HepG2 (cell line): ENCODE data around the gene DPH3. TPM values are rescaled to one million over a fixed set of nuclear protein-coding genes. Genes with fewer than 3 reads are reported as not detected.

ENCODE experiments used
- ATAC-seq: fragments of 200-7000 bp; cut with Tn5 transposase; 3 replicates; pipeline ENCODE4 v1.9.1; 2020; ENCODE audit warnings: mild to moderate bottlenecking, moderate library complexity
- BruUV-seq: library from RNA; stranded (reverse); fragments of 400-500 nt; replicated peaks from 2 replicates; lab custom pipeline; 2021; lab: Mats Ljungman, UMichigan
- CTCF ChIA-PET: fragments of 300-600 bp; formaldehyde crosslinking; extraction: SDS; loops from one replicate; lab custom pipeline; 2021; ENCODE audit warnings: low total read pairs, inconsistent platforms, low intra/inter-chr PET ratio; lab: Yijun Ruan, JAX
- POLR2A ChIA-PET: fragments of 350-600 bp; sonication (Branson Sonifier 250); formaldehyde crosslinking; loops from one replicate; lab custom pipeline; 2020; ENCODE audit warnings: antibody characterized with exemption, inconsistent platforms; lab: Yijun Ruan, JAX
- DNase-seq: peaks from one replicate; pipeline ENCODE4 v3.0.0-alpha.2; 2015; ENCODE audit warnings: low spot score
- FAIRE-seq: peaks from 3 replicates; lab custom pipeline; 2011; peaks lifted over from hg19 to GRCh38; lab: Jason Lieb, UNC
- H2AFZ ChIP-seq: one replicate; pipeline ENCODE4 v1.6.1; 2011; ENCODE audit warnings: low read length, inconsistent platforms
- H3K27ac ChIP-seq: fragments of 300-600 bp; 3 replicates; pipeline ENCODE4 v1.8.0; 2011; ENCODE audit warnings: mixed run types, mild to moderate bottlenecking, mixed read lengths, low read length, inconsistent platforms; ENCODE audit not compliant: insufficient read depth; ENCODE audit errors: extremely low read length
- H3K27me3 ChIP-seq, 2 experiments: fragments of 200-600 bp in 1 of 2; 2 replicates in 1 of 2; 3 replicates in 1 of 2; pipeline versions ENCODE4 v1.6.0 to v1.8.0; 2011; ENCODE audit warnings: low read length in 2 of 2, mild to moderate bottlenecking in 2 of 2, moderate library complexity in 2 of 2, inconsistent platforms in 1 of 2; ENCODE audit not compliant: insufficient read depth in 2 of 2, control insufficient read depth in 1 of 2
- H3K36me3 ChIP-seq, 2 experiments: fragments of 200-600 bp in 1 of 2; replicated peaks in 1 of 2; 2 replicates in 1 of 2; 3 replicates in 1 of 2; pipeline versions ENCODE4 v1.5.1 to v1.8.0; 2011; ENCODE audit warnings: low read length in 2 of 2, inconsistent platforms in 1 of 2; ENCODE audit not compliant: insufficient read depth in 2 of 2, control insufficient read depth in 1 of 2
- H3K4me1 ChIP-seq: 2 replicates; pipeline ENCODE4 v1.5.1; 2012; ENCODE audit warnings: low read length, inconsistent platforms; ENCODE audit not compliant: insufficient read depth
- H3K4me2 ChIP-seq: 2 replicates; pipeline ENCODE4 v1.6.0; 2011; ENCODE audit warnings: low read depth, low read length, inconsistent platforms
- H3K4me3 ChIP-seq, 3 experiments: fragments of 200-600 bp in 1 of 3; sonication (generic), shearing (Covaris generic) in 1 of 3; replicated peaks in 1 of 3; 2 replicates each; pipeline ENCODE4 v1.5.1; 2011 to 2016; ENCODE audit warnings: low read length in 3 of 3, inconsistent platforms in 2 of 3, low read depth in 2 of 3, mild to moderate bottlenecking in 2 of 3, control low read depth in 1 of 3, mixed read lengths in 1 of 3; ENCODE audit not compliant: insufficient read depth in 1 of 3
- H3K79me2 ChIP-seq: one replicate; pipeline ENCODE4 v1.6.1; 2011; ENCODE audit warnings: low read length, inconsistent platforms; ENCODE audit not compliant: insufficient read depth
- H3K9ac ChIP-seq: 2 replicates; pipeline ENCODE4 v1.6.0; 2011; ENCODE audit warnings: mild to moderate bottlenecking, low read depth, low read length, inconsistent platforms; ENCODE audit not compliant: insufficient read depth
- H3K9me3 ChIP-seq: 2 replicates; pipeline ENCODE4 v1.5.1; 2012; ENCODE audit warnings: mild to moderate bottlenecking, low read length
- H4K20me1 ChIP-seq: 2 replicates; pipeline ENCODE4 v1.6.0; 2011; ENCODE audit warnings: inconsistent platforms, mild to moderate bottlenecking, low read length, moderate library complexity; ENCODE audit not compliant: insufficient read depth
- AGO2 ChIP-seq: fragments of 200-400 bp; formaldehyde crosslinking; optimal IDR thresholded peaks from 2 replicates; pipeline ENCODE3; 2017; ENCODE audit warnings: mild to moderate bottlenecking, low read depth, low read length, moderate library complexity
- GZF1 ChIP-seq: sonication (generic); formaldehyde crosslinking; IDR thresholded peaks from 2 replicates; pipeline ENCODE4 v1.5.1; 2020; ENCODE audit warnings: mild to moderate bottlenecking, missing genetic modification reagents
- HIC2 ChIP-seq: sonication (generic); formaldehyde crosslinking; IDR thresholded peaks from 2 replicates; pipeline ENCODE4 v1.9.0; 2022; ENCODE audit warnings: low read depth, missing genetic modification reagents
- KMT2B ChIP-seq: IDR thresholded peaks from 2 replicates; pipeline ENCODE4 v1.6.1; 2016; ENCODE audit warnings: missing genetic modification reagents, missing compliant biosample characterization
- MEIS2 ChIP-seq: sonication (generic); formaldehyde crosslinking; IDR thresholded peaks from 2 replicates; pipeline ENCODE4 v1.9.0; 2021; ENCODE audit warnings: mild to moderate bottlenecking, missing genetic modification reagents
- PITX1 ChIP-seq: sonication (generic); formaldehyde crosslinking; IDR thresholded peaks from 2 replicates; pipeline ENCODE4 v1.5.1; 2020; ENCODE audit warnings: mild to moderate bottlenecking, missing genetic modification reagents
- RXRB ChIP-seq: IDR thresholded peaks from 2 replicates; pipeline ENCODE4 v1.6.1; 2016; ENCODE audit warnings: borderline replicate concordance, missing genetic modification reagents, missing compliant biosample characterization
- SPEN ChIP-seq: sonication (generic); formaldehyde crosslinking; IDR thresholded peaks from 2 replicates; pipeline ENCODE4 v1.5.1; 2020; ENCODE audit warnings: low read depth, mild to moderate bottlenecking, missing genetic modification reagents
- THRA ChIP-seq: sonication (generic); formaldehyde crosslinking; IDR thresholded peaks from 2 replicates; pipeline ENCODE4 v1.4.0; 2020; ENCODE audit warnings: missing genetic modification reagents, borderline replicate concordance
- WIZ ChIP-seq: sonication (generic); formaldehyde crosslinking; IDR thresholded peaks from 2 replicates; pipeline ENCODE4 v1.5.1; 2020; ENCODE audit warnings: mild to moderate bottlenecking, missing genetic modification reagents
- ZMYM3 ChIP-seq: sonication (generic); formaldehyde crosslinking; IDR thresholded peaks from 2 replicates; pipeline ENCODE4 v1.5.1; 2020; ENCODE audit warnings: mild to moderate bottlenecking, missing genetic modification reagents
- ZNF329 ChIP-seq: sonication (generic); formaldehyde crosslinking; IDR thresholded peaks from 2 replicates; pipeline ENCODE4 v1.9.0; 2021; ENCODE audit warnings: low read depth, mild to moderate bottlenecking, missing genetic modification reagents
- ZNF747 ChIP-seq: sonication (generic); formaldehyde crosslinking; IDR thresholded peaks from 2 replicates; pipeline ENCODE4 v1.8.1; 2023; ENCODE audit warnings: missing genetic modification reagents, mild to moderate bottlenecking, borderline replicate concordance
- ZNF800 ChIP-seq: sonication (generic); formaldehyde crosslinking; IDR thresholded peaks from 2 replicates; pipeline ENCODE4 v1.4.0; 2020; ENCODE audit warnings: missing genetic modification reagents
- WGBS: methylation state at CpG from one replicate; pipeline ENCODE4 v1.1.6; 2017; ENCODE audit warnings: low lambda C conversion rate; 5-methylcytosine and 5-hydroxymethylcytosine counted together
- in situ Hi-C: cut with HindIII; loops from 2 replicates; pipeline ENCODE4 v1.10.0; 2017; ENCODE audit warnings: low pct_unique_long_range_greater_than_20kb; ENCODE audit not compliant: extremely low pct_ligation_motif_present
- intact Hi-C: fragments of 100-400 bp; cut with micrococcal nuclease; formaldehyde crosslinking; loops from one replicate; pipeline ENCODE4 v1.10.0; 2022; ENCODE audit not compliant: unreplicated experiment
- polyA plus RNA-seq, 8 experiments: library from polyadenylated mRNA; depleted of rRNA in 3 of 8; stranded (reverse) in 7 of 8; unstranded in 1 of 8; fragments of >200 nt; fragmentation: Illumina TruSeq in 4 of 8; extraction: Trizol in 4 of 8; gene quantifications; 2 replicates each; pipeline versions ENCODE4 v1.2.1 to v1.2.3, GENCODE V29; 2011 to 2016; ENCODE audit warnings: low read depth in 4 of 8, missing spikeins in 1 of 8, mixed read lengths in 1 of 8; ENCODE audit not compliant: insufficient read depth in 1 of 8
- total RNA-seq, 5 experiments: library from RNA; depleted of rRNA; stranded (reverse); fragments of >200 nt; fragmentation: Illumina TruSeq; extraction: Trizol; gene quantifications; 2 replicates each; pipeline ENCODE4 v1.2.3, GENCODE V29; 2016; ENCODE audit warnings: low read depth in 1 of 5

The DPH3 gene
- total and polyA plus RNA-seq, 2 of the 13 experiments (the other 11 are each of a cell fraction or from before 2014, with no cell fraction given) = 18.3 to 21.6 TPM

GRCh38 chr3:16234281-16234680, 30.5 kb downstream of the DPH3 start:
- 98% methylated on average over 2 of the region's 2 CpGs for WGBS
- DNase-seq = no peak
- no peaks in the 10 kb centered on the region for H4K20me1 ChIP-seq
- no peak for ATAC-seq
- in situ Hi-C loops = loop anchor here (25.0 kb wide), 1 partner anchor 597 kb away; no protein-coding TSS in a partner anchor
- no peak for TF ChIP-seq WIZ (CRISPR knock-in tag)
- TF ChIP-seq ZMYM3 (CRISPR knock-in tag) = no peak
- no peak for TF ChIP-seq AGO2
- no peak for TF ChIP-seq SPEN
- TF ChIP-seq GZF1 = no peak
- no peak for TF ChIP-seq KMT2B (CRISPR knock-in tag)
- no peak for TF ChIP-seq ZNF747 (CRISPR knock-in tag)
- TF ChIP-seq HIC2 (CRISPR knock-in tag) = no peak
- no peak for TF ChIP-seq ZNF329 (CRISPR knock-in tag)
- TF ChIP-seq THRA = no peak
- TF ChIP-seq MEIS2 (CRISPR knock-in tag) = no peak
- no peak for TF ChIP-seq RXRB (CRISPR knock-in tag)
- no peak for TF ChIP-seq PITX1 (CRISPR knock-in tag)
- no peak for TF ChIP-seq ZNF800 (CRISPR knock-in tag)
- intact Hi-C loops = no loop called here
- ChIA-PET POLR2A (no interaction called here), CTCF (interaction anchor here (1.2 kb wide), 1 partner anchor 13 kb away, joined by 3 read pairs; no protein-coding TSS in a partner anchor)
- no peaks in the 10 kb centered on the region for H3K79me2 ChIP-seq
- H3K27me3 ChIP-seq = no peaks in the 10 kb centered on the region
- H3K4me2 ChIP-seq = no peak overlapping the region
- no peak overlapping the region for H3K9ac ChIP-seq
- H3K27ac ChIP-seq = no peak overlapping the region
- H3K4me1 ChIP-seq = no peaks in the 10 kb centered on the region
- no peak overlapping the region for H3K4me3 ChIP-seq
- no peaks in the 10 kb centered on the region for H3K9me3 ChIP-seq
- H3K36me3 ChIP-seq = no peaks in the 10 kb centered on the region
- no TSS peak for BruUV-seq
- H2AFZ ChIP-seq = no peak overlapping the region
- no peak for FAIRE-seq
